VCaP (cell line): Measurements from ENCODE around the gene ATF7IP.
"Not testable (repeated sequence)": the region's sequence is repeated elsewhere in the genome, so short reads cannot be mapped to it uniquely, and the experiment has no call there.

Experiments used
- H3K27ac ChIP-seq: fragments of 450-650 bp; 2 replicates; pipeline ENCODE4 v1.5.1; 2017
- TF ChIP-seq, protein P1 (sequence below): fragments of 450-650 bp; conservative IDR thresholded peaks from 2 replicates; pipeline ENCODE4 v1.5.1; 2017; ENCODE audit warnings: mild to moderate bottlenecking, moderate library complexity

Gene ATF7IP

DNA sequence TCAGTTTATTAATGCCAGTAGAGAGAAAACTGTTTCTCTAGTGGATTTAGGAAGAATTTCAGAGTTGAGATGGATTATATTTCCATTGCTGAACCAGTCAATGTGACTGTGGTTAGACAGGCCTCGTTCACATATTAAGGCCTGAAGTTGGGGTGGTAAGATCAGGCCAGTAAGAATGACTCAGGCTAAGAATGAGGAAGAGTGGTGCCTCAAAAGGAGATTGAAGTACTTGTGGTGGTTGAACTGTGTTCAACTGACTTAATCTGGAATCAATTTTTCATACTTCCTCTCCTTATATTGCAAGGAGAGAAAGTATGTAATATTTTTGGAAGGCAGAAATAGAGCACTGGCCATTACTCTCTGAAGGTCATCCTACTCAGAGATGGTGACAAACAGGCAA, 37.8 kb upstream of the ATF7IP start:
- no peak overlapping the region for H3K27ac ChIP-seq

GRCh38 chr12:14332482-14332881, 33.0 kb upstream of the ATF7IP start:
- TF ChIP-seq, protein P1, sequence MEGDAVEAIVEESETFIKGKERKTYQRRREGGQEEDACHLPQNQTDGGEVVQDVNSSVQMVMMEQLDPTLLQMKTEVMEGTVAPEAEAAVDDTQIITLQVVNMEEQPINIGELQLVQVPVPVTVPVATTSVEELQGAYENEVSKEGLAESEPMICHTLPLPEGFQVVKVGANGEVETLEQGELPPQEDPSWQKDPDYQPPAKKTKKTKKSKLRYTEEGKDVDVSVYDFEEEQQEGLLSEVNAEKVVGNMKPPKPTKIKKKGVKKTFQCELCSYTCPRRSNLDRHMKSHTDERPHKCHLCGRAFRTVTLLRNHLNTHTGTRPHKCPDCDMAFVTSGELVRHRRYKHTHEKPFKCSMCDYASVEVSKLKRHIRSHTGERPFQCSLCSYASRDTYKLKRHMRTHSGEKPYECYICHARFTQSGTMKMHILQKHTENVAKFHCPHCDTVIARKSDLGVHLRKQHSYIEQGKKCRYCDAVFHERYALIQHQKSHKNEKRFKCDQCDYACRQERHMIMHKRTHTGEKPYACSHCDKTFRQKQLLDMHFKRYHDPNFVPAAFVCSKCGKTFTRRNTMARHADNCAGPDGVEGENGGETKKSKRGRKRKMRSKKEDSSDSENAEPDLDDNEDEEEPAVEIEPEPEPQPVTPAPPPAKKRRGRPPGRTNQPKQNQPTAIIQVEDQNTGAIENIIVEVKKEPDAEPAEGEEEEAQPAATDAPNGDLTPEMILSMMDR: no peak
- H3K27ac ChIP-seq: no peak overlapping the region

More for the DNA sequence above, 37.8 kb upstream of the ATF7IP start:
- TF ChIP-seq, protein P1: no peak

- H3K27ac ChIP-seq: no peak overlapping the region
- TF ChIP-seq, protein P1: no peak
These were observed 25.1 kb upstream of the ATF7IP start for GRCh38 chr12:14340371-14340770.

- not testable (repeated sequence) for H3K27ac ChIP-seq
These were observed 14.0 kb upstream of the ATF7IP start for GRCh38 chr12:14351524-14351923.

DNA sequence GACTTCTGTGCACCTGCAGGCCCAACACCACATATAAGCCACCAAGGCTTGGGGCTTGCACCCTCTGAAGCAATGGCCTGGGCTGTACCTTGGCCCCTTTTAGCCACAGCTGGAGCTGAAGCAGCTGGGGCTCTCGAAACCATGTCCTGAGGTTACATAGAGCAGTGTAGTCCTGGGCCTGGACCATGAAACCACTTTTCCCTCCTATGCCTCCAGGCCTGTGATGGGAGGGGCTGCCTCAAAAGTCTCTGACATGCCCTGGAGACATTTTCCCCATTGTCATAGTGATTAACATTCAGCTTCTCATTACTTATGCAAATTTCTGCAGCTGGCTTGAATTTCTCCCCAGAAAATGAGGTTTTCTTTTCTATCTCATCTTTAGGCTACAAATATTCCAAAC, 13.4 kb upstream of the ATF7IP start:
- H3K27ac ChIP-seq: not testable (repeated sequence)

DNA sequence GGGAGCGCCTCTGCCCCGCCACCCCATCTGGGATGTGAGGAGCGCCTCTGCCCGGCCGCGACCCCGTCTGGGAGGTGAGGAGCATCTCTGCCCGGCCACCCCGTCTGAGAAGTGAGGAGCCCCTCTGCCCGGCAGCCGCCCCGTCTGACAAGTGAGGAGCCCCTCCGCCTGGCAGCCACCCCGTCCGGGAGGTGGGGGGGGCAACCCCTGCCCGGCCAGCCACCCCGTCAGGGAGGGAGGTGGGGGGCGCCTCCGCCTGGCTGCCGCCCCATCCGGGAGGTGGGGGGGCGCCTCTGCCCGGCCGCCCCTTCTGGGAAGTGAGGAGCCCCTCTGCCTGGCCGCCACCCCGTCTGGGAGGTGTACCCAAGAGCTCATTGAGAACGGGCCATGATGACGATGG, 10.8 kb upstream of the ATF7IP start:
- H3K27ac ChIP-seq: not testable (repeated sequence)

DNA sequence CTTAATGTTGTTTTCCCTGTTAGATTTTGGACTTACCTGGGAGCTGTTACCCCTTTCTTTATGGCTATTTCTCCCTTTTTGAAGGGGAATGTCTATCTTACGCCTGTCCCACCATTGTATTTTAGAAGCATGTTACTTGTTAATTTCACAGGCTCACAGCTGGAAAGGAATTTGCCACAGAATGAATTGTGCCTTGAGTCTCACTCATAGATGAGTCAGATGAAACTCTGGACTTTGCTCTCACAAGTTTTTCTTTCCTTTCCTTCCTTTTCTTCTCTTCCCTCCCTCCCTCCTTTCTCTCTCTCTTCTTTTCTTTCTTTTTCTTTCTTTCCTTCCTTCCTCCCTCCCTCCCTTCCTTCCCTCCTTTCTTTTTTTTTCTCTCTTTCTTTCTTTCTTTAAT, 9.3 kb upstream of the ATF7IP start:
- no peak overlapping the region for H3K27ac ChIP-seq
- TF ChIP-seq, protein P1: no peak

- no peak overlapping the region for H3K27ac ChIP-seq
- TF ChIP-seq, protein P1: no peak
These were observed 8.0 kb upstream of the ATF7IP start for GRCh38 chr12:14357486-14357885.

DNA sequence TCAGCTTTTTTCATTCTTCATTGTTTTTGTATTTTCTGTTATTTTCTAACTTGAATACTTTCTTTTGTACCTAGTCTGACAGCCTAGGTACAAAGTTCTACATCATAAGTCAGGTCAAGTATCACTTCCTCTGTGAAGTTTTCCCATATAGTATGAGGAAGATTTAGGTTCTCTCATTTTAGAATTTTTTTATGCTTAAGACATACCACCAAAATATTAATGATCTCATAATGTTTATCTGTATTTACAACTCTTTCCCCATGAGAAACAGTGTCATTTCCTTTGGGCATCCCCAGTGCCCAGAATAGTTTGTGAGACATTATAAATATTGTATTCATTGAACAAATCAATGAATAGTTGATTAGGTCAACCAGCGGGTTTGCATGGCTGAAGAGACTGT, 3.1 kb upstream of the ATF7IP start:
- TF ChIP-seq, protein P1: no peak
- no peak overlapping the region for H3K27ac ChIP-seq
